Endothelial cell (in vitro differentiated cells): ENCODE measurements around the gene UMPS. TPM values are rescaled to one million over a fixed set of nuclear protein-coding genes. Genes with fewer than 3 reads are reported as not detected.

Experiments
- DNase-seq: peaks from one replicate; pipeline ENCODE4 v3.0.0; 2021; ENCODE audit warnings: low spot score
- H3K27ac Mint-ChIP-seq: one replicate; pipeline ENCODE4 v1.8.0; 2021; ENCODE audit warnings: mixed read lengths, inconsistent platforms; ENCODE audit not compliant: unreplicated experiment
- H3K27me3 Mint-ChIP-seq: one replicate; pipeline ENCODE4 v1.8.0; 2021; ENCODE audit warnings: mild to moderate bottlenecking, moderate library complexity, mixed read lengths, inconsistent platforms; ENCODE audit not compliant: unreplicated experiment
- H3K36me3 Mint-ChIP-seq: one replicate; pipeline ENCODE4 v1.8.0; 2021; ENCODE audit warnings: mild to moderate bottlenecking, low read depth, mixed read lengths, inconsistent platforms; ENCODE audit not compliant: unreplicated experiment
- H3K4me1 Mint-ChIP-seq: one replicate; pipeline ENCODE4 v1.8.0; 2021; ENCODE audit warnings: mild to moderate bottlenecking, mixed read lengths, inconsistent platforms; ENCODE audit not compliant: unreplicated experiment
- H3K4me3 Mint-ChIP-seq: one replicate; pipeline ENCODE4 v1.8.0; 2021; ENCODE audit warnings: mild to moderate bottlenecking, mixed read lengths, inconsistent platforms; ENCODE audit not compliant: unreplicated experiment
- H3K9me3 Mint-ChIP-seq: one replicate; pipeline ENCODE4 v1.8.0; 2021; ENCODE audit warnings: mixed read lengths, inconsistent platforms; ENCODE audit not compliant: unreplicated experiment
- CTCF ChIP-seq: fragments of 200-600 bp; sonication (generic); IDR thresholded peaks from one replicate; pipeline ENCODE4 v1.5.0; 2021; ENCODE audit warnings: antibody characterized with exemption; ENCODE audit not compliant: unreplicated experiment
- total RNA-seq: library from RNA; stranded (reverse); fragmentation: NEBNext Ultra II Directional; extraction: Animal tissue kit (Norgen Biotek cat#: 25700); gene quantifications from one replicate; pipeline ENCODE4 v1.2.1, GENCODE V29; 2021; ENCODE audit not compliant: unreplicated experiment

Gene UMPS
- total RNA-seq, 1 donor from 2014 or later = 27.1 TPM

GRCh38 chr3:124774327-124774718, 44.1 kb downstream of the UMPS start:
- Mint-ChIP-seq H3K4me3 (no peak overlapping the region), H3K27ac (no peak overlapping the region), H3K27me3 (peaks cover 1% of the 10 kb centered on the region), H3K36me3 (peaks cover 25% of the 10 kb centered on the region), H3K9me3 (no peaks in the 10 kb centered on the region), H3K4me1 (peaks cover 20% of the 10 kb centered on the region)
- no peak for TF ChIP-seq CTCF
- DNase-seq = peak; percentile 31

- no peak for DNase-seq
- Mint-ChIP-seq H3K4me1 (peaks cover 20% of the 10 kb centered on the region), H3K27ac (no peak overlapping the region), H3K36me3 (peaks cover 21% of the 10 kb centered on the region), H3K4me3 (peak overlapping the region; percentile 18), H3K9me3 (no peaks in the 10 kb centered on the region), H3K27me3 (peaks cover 1% of the 10 kb centered on the region)
- TF ChIP-seq CTCF = no peak
Measured at GRCh38 chr3:124774841-124775402, 44.7 kb downstream of the UMPS start.

- Mint-ChIP-seq H3K27me3 (peaks cover 1% of the 10 kb centered on the region), H3K36me3 (peaks cover 20% of the 10 kb centered on the region), H3K4me1 (peaks cover 28% of the 10 kb centered on the region), H3K27ac (no peak overlapping the region), H3K4me3 (no peak overlapping the region), H3K9me3 (no peaks in the 10 kb centered on the region)
- no peak for TF ChIP-seq CTCF
- DNase-seq = no peak
Measured at GRCh38 chr3:124775877-124776276, 45.6 kb downstream of the UMPS start.

GRCh38 chr3:124776856-124777255, 46.6 kb downstream of the UMPS start:
- no peak overlapping the region for H3K27ac Mint-ChIP-seq
- peaks cover 38% of the 10 kb centered on the region for H3K4me1 Mint-ChIP-seq
- peaks cover 1% of the 10 kb centered on the region for H3K27me3 Mint-ChIP-seq
- H3K4me3 Mint-ChIP-seq = no peak overlapping the region
- DNase-seq = no peak
- H3K9me3 Mint-ChIP-seq = no peaks in the 10 kb centered on the region
- no peak for TF ChIP-seq CTCF
- H3K36me3 Mint-ChIP-seq = peaks cover 20% of the 10 kb centered on the region

- Mint-ChIP-seq H3K27me3 (peaks cover 1% of the 10 kb centered on the region), H3K36me3 (peaks cover 24% of the 10 kb centered on the region), H3K9me3 (no peaks in the 10 kb centered on the region), H3K4me1 (peaks cover 36% of the 10 kb centered on the region), H3K4me3 (no peak overlapping the region), H3K27ac (no peak overlapping the region)
- DNase-seq = no peak
- no peak for TF ChIP-seq CTCF
Measured at GRCh38 chr3:124777762-124778470, 47.7 kb downstream of the UMPS start.
